ENCODE data around the gene ZNF750. TPM values are rescaled to one million over a fixed set of nuclear protein-coding genes. Genes with fewer than 3 reads are reported as not detected.
A peak's percentile ranks its signal among the peaks of the same experiment; 100 is the strongest.

ZNF750 gene
- total and polyA plus RNA-seq, 7 donors = 0.01 TPM; not detected in 6

GRCh38 chr17:82867763-82868325, 28.0 kb upstream of the ZNF750 start:
- TF ChIP-seq CTCF (IDR thresholded peaks at IDR 0.05) (no peak), EP300 (IDR thresholded peaks at IDR 0.05) (no peak), POLR2AphosphoS5 (IDR thresholded peaks at IDR 0.05) (no peak), POLR2A (IDR thresholded peaks at IDR 0.05) (no peak)
- Histone ChIP-seq H3K36me3 (peaks cover 0 to 28% (median 14%) of the 10 kb centered on the region in 4 donors), H3K4me3 (no peak overlapping the region), H3K9me3 (no peaks in the 10 kb centered on the region), H3K4me1 (peaks cover 0 to 27% (median 17%) of the 10 kb centered on the region in 4 donors), H3K27me3 (no peaks in the 10 kb centered on the region), H3K27ac (no peak overlapping the region)
- 96 to 97% methylated on average over 18 of the region's 18 CpGs for WGBS, 2 donors
- no peak for DNase-seq
- intact Hi-C loops (cut with DNase I) = no loop called here

GRCh38 chr17:82866590-82867191, 26.9 kb upstream of the ZNF750 start:
- WGBS, 2 donors = 78 to 83% methylated on average over 11 of the region's 11 CpGs
- intact Hi-C loops (cut with DNase I) = no loop called here
- Histone ChIP-seq H3K27ac (peak overlapping the region in 2 of 4 donors; percentile 25 to 46), H3K4me1 (peaks cover 0 to 27% (median 17%) of the 10 kb centered on the region in 4 donors), H3K4me3 (no peak overlapping the region), H3K36me3 (peaks cover 0 to 17% (median 14%) of the 10 kb centered on the region in 4 donors), H3K9me3 (no peaks in the 10 kb centered on the region), H3K27me3 (no peaks in the 10 kb centered on the region)
- DNase-seq = peak; percentile 88
- TF ChIP-seq POLR2A (IDR thresholded peaks at IDR 0.05) (no peak), CTCF (IDR thresholded peaks at IDR 0.05) (no peak), POLR2AphosphoS5 (IDR thresholded peaks at IDR 0.05) (peak in 3 of 4 donors; percentile 37 to 60 (median 59)), EP300 (IDR thresholded peaks at IDR 0.05) (no peak)

GRCh38 chr17:82865774-82866395, 26.1 kb upstream of the ZNF750 start:
- 29 to 51% methylated on average over 9 of the region's 9 CpGs for WGBS, 2 donors
- intact Hi-C loops (cut with DNase I) = no loop called here
- Histone ChIP-seq H3K4me1 (peaks cover 0 to 27% (median 17%) of the 10 kb centered on the region in 4 donors), H3K27me3 (no peaks in the 10 kb centered on the region), H3K36me3 (peaks cover 0 to 10% (median 9%) of the 10 kb centered on the region in 4 donors), H3K9me3 (no peaks in the 10 kb centered on the region), H3K4me3 (no peak overlapping the region), H3K27ac (peak overlapping the region in 2 of 4 donors; percentile 25 to 46)
- TF ChIP-seq POLR2A (IDR thresholded peaks at IDR 0.05) (no peak), CTCF (IDR thresholded peaks at IDR 0.05) (no peak), POLR2AphosphoS5 (IDR thresholded peaks at IDR 0.05) (no peak), EP300 (IDR thresholded peaks at IDR 0.05) (no peak)
- no peak for DNase-seq

GRCh38 chr17:82865274-82865673, 25.5 kb upstream of the ZNF750 start:
- intact Hi-C loops (cut with DNase I) = no loop called here
- H3K4me3 ChIP-seq = no peak overlapping the region
- no peaks in the 10 kb centered on the region for H3K9me3 ChIP-seq
- WGBS, 2 donors = 73 to 77% methylated on average over 23 of the region's 23 CpGs
- no peak for DNase-seq
- H3K36me3 ChIP-seq = peaks cover 0 to 4% (median 3%) of the 10 kb centered on the region in 4 donors
- H3K27me3 ChIP-seq = no peaks in the 10 kb centered on the region
- H3K27ac ChIP-seq = no peak overlapping the region
- peaks cover 0 to 27% (median 17%) of the 10 kb centered on the region in 4 donors for H3K4me1 ChIP-seq
- no peak for TF ChIP-seq POLR2AphosphoS5 (IDR thresholded peaks at IDR 0.05)
- TF ChIP-seq POLR2A (IDR thresholded peaks at IDR 0.05) = no peak
- TF ChIP-seq EP300 (IDR thresholded peaks at IDR 0.05) = no peak
- TF ChIP-seq CTCF (IDR thresholded peaks at IDR 0.05) = no peak
